ENCODE data around the gene GPRC5A. TPM values are rescaled to one million over a fixed set of nuclear protein-coding genes. Genes with fewer than 3 reads are reported as not detected.

Gene GPRC5A
- total RNA-seq, 1 experiment from 2014 or later, result 7.0 TPM

DNA sequence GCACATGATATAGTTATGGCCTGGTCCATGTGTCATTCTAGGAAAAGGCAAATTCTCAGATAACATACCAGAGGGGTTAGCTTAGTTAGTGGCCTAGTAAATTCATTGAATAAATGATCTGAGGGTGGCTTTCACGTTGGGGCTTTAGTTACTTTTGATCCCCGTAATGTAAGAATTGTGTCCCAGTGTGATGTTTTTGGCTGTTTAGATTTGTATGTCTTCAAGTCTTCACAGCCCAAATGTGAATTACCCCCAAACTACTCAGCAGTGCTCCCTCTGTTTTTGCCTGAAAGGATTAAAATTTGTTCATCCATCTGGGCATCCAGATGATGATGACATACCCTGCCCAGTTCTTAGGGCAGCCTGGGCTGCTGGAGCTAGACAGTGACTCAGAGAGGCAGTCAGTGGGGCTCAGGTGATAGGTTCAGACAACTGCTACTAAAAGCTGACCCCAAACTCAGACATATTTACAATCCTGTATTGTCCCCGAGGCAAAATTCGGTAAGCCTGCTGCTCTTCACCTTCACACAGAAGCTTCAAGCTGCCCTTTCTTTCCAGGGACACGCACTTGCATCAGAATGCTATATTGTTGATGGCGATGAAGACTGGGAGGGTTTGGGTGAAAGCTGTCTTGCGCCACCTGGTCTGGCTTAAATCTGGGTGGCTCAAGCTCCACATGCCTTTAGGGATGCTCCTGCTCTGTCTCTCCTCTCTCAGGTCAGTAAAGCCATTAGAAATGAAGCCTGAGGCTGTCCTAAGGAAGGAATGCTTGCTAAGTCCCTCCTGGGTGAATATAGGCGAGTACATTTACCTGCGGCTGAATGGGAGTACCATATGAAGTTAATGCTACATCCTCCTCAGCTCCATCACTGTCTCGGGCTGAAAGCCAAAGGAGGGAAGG is 50.3 kb downstream of the GPRC5A start:
- no peak for DNase-seq (ENCODE audit: low read depth)

DNA sequence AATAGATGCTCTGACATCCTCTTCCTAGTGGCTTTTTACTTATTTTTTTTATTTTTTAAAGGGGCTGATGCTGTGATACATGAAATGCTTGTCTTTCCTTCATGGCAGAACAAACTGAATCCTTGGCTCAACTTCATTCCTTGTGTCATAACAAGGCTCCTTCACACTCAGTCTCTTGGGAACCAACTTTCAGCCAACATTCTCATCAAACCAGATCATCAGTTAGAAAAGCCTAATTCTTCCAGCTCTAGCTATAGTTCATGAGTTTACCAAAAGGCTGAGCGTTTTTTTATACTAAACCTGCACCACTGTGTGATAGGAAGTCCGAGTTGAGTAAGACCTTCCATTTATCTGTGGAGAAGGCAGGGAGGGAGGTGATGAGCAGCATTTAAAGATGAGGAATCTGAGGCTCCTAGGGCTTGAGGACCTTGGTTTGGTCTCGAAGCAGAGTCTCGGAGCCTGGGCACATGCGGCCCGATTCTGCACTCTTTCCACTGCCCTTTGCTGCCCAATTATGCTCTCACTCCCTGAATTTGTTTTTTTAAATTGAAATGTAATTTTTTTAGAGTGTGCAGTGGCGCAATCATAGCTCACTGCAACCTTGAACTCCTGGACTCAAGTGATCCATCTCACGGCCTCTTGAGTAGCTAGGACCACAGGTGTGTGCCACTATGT is 52.4 kb downstream of the GPRC5A start:
- no peak for DNase-seq (ENCODE audit: low read depth)

DNA sequence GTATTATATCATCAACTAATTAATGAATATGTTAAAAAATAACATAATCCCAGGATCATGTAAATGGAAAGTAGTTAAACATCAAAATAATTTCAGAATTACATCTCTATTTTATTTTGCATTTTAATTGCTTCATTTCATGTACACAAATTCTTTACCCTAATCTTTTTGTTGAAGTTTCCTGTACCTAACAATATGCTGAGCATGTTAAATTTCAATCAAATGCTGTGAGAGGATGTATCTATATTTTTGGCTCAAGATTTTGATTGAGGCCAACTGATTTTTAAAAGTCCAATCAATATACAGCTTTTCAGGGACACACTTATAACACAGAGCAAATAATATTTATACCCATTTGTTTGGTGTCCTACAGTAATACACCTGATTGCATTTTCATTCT is 54.2 kb downstream of the GPRC5A start:
- DNase-seq (ENCODE audit: low read depth), result no peak

DNA sequence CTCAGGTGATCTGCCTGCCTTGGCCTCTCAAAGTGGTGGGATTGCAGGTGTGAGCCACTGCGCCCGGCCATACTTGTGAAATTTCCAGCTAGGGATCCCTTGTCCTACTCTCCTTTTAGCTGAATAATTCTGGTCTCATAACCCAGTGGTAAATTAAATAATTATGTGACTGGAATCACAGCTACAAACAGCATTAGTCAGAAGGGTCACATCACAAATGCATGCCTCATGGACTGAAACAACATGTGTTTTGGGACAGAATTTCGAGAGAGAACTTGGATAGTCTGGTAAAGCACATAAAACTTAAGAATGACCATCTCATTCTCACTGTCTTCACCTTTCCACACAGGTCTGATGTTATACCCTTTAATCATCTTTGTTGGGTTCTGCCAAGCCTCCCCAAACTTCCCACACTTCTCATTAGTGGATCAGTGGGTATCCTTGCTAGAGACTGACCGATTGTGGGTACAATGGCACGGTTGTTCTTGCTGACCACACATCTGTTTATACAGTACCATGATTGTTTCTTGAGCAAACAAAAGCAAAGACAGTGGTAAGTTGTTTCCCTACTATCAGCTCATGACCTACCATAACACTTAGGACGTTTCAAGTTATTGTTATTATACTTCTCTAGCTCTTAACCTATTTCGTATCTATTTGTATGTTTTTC is 55.5 kb downstream of the GPRC5A start:
- no peak for DNase-seq (ENCODE audit: low read depth)

- DNase-seq (ENCODE audit: low read depth), result no peak
These were observed 56.5 kb downstream of the GPRC5A start for GRCh38 chr12:12947902-12948301.

GRCh38 chr12:12951504-12951903 is 60.1 kb downstream of the GPRC5A start:
- no peak for DNase-seq (ENCODE audit: low read depth)

GRCh38 chr12:12952036-12952435 is 60.7 kb downstream of the GPRC5A start, which contains the start of gene GPRC5D:
Gene GPRC5D, minus strand, starts transcription at chr12:12952170. Its CDS starts 1,786 bp downstream, at chr12:12950384.
- DNase-seq (ENCODE audit: low read depth), result no peak

DNA sequence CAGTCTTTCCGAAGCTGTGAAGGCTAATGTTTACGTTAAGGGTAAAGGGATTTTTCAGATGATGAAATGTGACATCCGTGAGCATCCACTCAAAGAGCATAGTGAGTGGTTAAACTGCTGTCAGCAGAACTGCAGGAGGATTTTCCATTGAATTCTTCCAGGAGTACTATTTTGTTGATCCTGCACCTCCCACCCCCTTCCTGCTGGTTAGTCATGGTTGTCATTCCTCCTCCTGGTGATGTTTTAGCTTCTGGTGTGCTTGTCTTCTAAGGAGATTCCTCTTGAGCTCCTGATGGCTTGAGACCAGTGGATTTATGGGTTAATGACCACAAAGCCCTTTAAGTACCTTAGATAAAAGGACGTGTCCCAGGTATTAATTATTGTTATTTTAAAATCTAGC is 63.0 kb downstream of the GPRC5A start:
- peak; percentile 7 for DNase-seq (ENCODE audit: low read depth)

GRCh38 chr12:12954878-12955625 is 63.7 kb downstream of the GPRC5A start:
- no peak for DNase-seq (ENCODE audit: low read depth)

DNA sequence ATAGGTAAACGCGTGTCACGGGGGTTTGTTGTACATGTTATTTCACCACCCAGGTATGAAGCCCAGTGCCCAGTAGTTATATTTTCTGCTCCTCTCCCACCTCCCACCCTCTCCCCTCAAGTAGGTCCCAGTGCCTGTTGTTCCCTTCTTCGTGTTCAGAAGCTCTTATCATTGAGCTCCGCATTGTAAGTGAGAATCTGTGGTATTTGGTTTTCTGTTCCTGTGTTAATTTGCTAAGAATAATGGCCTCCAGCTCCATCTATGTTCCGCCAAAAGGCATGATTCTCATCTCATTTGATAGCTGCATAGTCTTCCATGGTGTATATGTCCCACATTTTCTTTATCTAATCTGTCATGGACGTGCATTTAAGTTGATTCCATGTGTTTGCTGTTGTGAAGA is 67.5 kb downstream of the GPRC5A start:
- no peak for DNase-seq (ENCODE audit: low read depth)

- DNase-seq (ENCODE audit: low read depth), result no peak
These were observed 69.4 kb downstream of the GPRC5A start for GRCh38 chr12:12960639-12961209.

GRCh38 chr12:12964255-12964654 is 72.9 kb downstream of the GPRC5A start:
- no peak for DNase-seq (ENCODE audit: low read depth)

- DNase-seq (ENCODE audit: low read depth), result no peak
These were observed 74.5 kb downstream of the GPRC5A start for GRCh38 chr12:12965836-12966235.

Other genes with a start within 250 kb of the GPRC5A start
- 0.40 TPM in 1 of 2 replicates, not detected in the other for gene GPR19, start 195.4 kb upstream of the GPRC5A start, total RNA-seq (2014; rRNA removed; shearing (Covaris generic))
- gene CDKN1B, start 174.2 kb upstream of the GPRC5A start, total RNA-seq (2014; rRNA removed; shearing (Covaris generic)), result 29.7 and 41.9 TPM in 2 replicates
- 8.4 and 10.2 TPM in 2 replicates for gene APOLD1, start 105.9 kb upstream of the GPRC5A start, total RNA-seq (2014; rRNA removed; shearing (Covaris generic))
- gene DDX47, start 78.2 kb upstream of the GPRC5A start, total RNA-seq (2014; rRNA removed; shearing (Covaris generic)), result 229 and 269 TPM in 2 replicates
- not detected in 2 replicates for gene GPRC5D, start 60.6 kb downstream of the GPRC5A start, total RNA-seq (2014; rRNA removed; shearing (Covaris generic))
- gene HEBP1, start 108.7 kb downstream of the GPRC5A start, total RNA-seq (2014; rRNA removed; shearing (Covaris generic)), result 0.83 and 6.1 TPM in 2 replicates
- gene FAM234B, start 152.8 kb downstream of the GPRC5A start, total RNA-seq (2014; rRNA removed; shearing (Covaris generic)), result 5.5 and 12.4 TPM in 2 replicates
- 0.06 TPM in 1 of 2 replicates, not detected in the other for gene GSG1, start 212.1 kb downstream of the GPRC5A start, total RNA-seq (2014; rRNA removed; shearing (Covaris generic))